ENCODE data around the gene CCDC28A.
A peak's percentile ranks its signal among the peaks of the same experiment; 100 is the strongest.
"Not testable (repeated sequence)": the region's sequence is repeated elsewhere in the genome, so short reads cannot be mapped to it uniquely, and the experiment has no call there.

CCDC28A gene

DNA sequence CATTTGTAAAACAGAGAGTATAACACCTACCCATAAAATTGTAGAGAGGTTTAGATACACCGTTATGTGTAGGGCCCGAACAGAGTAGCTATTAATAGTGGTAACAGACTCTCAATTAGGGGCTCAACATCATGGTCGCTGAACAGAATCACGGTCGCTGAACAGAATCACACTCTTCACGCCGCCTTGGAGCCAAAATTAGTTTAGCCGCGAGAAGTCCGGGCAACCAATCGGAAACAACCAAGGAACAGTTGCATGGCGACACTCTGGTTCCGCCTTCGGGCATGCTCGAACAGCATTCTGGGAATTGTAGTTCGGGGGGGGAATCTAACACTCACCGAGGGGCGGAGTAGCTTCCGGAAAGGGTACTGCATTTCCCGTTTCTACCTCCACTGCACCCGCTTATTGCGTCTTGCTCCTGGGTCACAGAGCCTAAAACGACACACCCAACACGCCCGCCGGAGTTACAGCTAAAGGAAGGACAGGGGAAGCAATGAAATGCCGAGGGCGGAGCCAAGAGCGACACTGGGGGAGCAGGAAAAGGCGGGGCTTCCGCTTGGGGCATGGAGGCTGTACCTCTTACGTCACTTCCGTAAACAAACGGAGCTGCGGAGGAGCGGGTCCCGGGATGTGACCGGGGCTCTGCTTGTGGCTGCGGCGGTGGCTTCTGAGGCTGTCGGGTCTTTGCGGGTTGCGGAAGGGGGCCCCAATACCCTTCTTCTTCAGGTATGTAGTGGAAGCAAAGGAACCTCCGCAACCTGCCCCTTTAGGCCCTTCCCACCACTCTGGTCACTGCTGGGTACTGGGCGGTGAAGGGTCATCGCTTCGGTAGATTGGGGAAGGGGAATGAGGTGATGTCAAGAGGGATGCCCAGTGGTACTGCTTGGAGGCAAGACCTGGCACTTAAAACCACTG lies at the start of gene CCDC28A:
Gene CCDC28A (plus strand): TSS at position 593 of the 915 bp plus-strand sequence. CDS start 2,352 bp downstream, outside the sequence.
- peak; percentile 92 for DNase-seq (ENCODE audit: low read depth)

DNA sequence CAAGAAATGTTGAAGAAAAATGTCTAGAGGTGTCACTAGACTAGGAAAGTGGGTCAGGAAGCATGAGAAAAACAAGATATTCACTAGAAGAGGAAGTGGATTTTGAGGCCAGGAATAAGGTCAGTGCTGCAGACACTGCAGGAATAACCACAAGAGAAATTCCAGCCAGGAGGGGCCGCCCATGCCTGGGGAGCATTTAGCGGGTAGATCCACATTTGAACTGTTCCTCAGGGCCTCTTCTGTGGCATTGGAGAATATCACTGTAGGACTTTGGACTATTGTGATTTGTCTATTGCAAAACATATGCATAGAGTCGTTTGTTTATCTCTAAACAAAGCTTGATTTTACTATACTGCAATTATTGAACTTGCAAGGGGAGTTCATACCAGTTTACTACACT lies 49.6 kb upstream of the CCDC28A start:
- DNase-seq (ENCODE audit: low read depth): peak; percentile 16

DNA sequence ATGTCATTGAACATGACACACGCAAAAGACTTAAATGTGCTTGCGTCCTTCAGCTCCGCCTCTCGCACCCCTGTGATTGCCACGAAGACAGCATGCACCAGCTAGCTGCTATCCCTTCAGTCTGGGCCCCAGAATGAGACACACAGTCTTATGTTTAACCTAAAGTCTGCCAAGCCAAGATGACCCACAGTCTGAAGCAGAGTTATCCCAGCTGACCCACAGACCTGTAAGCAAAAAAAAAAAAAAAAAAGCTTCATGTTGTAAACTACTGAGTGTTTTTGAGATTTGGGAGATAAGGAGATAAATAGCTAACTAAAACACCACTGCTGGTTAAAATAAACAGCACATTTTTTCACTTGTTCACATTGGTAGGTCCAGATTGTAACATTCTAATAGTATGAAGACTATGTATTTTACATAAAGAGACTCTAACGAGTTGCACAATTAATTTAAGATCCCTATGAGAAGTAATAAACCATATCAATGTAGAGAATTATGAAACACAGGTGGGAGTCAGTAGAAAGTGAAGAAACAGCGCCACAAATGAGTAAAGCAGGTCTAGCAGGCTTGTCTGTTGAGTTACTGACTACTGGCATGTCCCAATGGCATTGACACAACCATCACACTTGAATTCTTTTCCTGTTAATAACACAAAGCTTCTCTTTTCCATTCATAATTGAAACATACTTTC lies 47.4 kb upstream of the CCDC28A start:
- no peak for DNase-seq (ENCODE audit: low read depth)

GRCh38 chr6:138726757-138727097 lies 46.8 kb upstream of the CCDC28A start:
- no peak for DNase-seq (ENCODE audit: low read depth)

GRCh38 chr6:138727182-138727581 lies 46.4 kb upstream of the CCDC28A start:
- no peak for DNase-seq (ENCODE audit: low read depth)

DNA sequence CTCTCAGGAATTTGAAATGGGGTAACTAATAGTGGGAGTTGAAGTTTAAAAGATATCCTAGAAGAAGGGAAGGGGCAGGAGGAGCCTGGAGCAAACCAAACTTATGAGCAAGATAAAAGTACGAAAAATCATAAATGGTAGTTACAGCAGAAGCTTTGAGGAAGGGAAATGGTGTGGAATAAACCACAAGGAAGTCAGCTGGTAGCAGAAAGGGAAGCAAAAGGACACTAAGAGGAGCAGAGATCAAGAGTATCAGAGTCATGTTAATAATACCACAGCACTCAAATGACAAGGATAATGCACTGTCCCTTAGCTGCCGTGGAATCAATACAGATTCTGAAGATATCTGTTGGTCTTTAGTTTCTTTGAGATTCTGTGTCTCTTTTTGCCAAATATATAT lies 44.9 kb upstream of the CCDC28A start:
- DNase-seq (ENCODE audit: low read depth): no peak

GRCh38 chr6:138730037-138730436 lies 43.5 kb upstream of the CCDC28A start:
- not testable (repeated sequence) for DNase-seq (ENCODE audit: low read depth)

DNA sequence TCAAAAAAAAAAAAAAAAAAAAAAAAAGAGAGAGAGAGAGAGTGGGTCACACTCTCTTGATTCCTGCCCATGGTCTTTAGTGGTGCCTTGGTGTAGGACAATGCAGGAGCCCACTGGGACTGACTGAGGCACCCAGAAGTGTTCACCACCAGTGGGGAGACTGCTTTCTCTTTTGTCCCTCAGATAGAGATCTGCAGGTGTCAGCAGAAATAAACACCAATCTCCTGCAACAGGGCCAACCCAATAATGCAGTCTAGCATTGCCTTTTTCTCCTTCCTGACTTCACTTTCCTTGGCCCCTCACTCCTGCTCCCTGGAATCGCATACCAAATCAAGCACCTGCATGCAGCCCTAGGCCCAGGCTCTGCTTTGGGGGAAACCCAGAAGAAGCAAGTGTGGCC lies 39.0 kb upstream of the CCDC28A start:
- DNase-seq (ENCODE audit: low read depth): no peak

GRCh38 chr6:138736640-138737039 lies 36.9 kb upstream of the CCDC28A start:
- peak; percentile 11 for DNase-seq (ENCODE audit: low read depth)

DNA sequence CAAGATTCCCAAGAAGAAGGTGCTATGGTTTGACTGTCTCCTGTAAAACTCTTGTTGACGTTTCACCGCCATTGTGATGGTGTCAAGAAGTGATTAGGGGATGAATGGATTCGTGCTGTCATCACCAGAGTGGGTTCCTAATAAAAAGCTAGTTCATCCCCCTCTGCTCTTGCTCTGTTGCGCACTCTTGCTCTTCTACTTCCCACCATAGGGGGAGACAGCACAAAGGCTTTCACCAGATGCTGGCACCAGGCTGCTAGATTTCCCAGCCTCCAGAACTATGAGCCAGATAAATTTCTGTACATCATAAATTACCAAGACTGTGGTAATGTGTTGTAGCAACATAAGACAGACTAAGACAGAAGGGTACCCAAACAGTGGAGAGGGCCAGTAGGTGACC lies 21.6 kb upstream of the CCDC28A start:
- DNase-seq (ENCODE audit: low read depth): no peak

- no peak for DNase-seq (ENCODE audit: low read depth)
These were observed 16.4 kb upstream of the CCDC28A start for GRCh38 chr6:138757136-138757535.

GRCh38 chr6:138765896-138766655 lies 7.5 kb upstream of the CCDC28A start:
- DNase-seq (ENCODE audit: low read depth): peak; percentile 39

- DNase-seq (ENCODE audit: low read depth): no peak
These were observed 4.4 kb upstream of the CCDC28A start for GRCh38 chr6:138769102-138769676.

GRCh38 chr6:138772596-138773176 lies 883 bp upstream of the CCDC28A start:
- DNase-seq (ENCODE audit: low read depth): no peak

DNA sequence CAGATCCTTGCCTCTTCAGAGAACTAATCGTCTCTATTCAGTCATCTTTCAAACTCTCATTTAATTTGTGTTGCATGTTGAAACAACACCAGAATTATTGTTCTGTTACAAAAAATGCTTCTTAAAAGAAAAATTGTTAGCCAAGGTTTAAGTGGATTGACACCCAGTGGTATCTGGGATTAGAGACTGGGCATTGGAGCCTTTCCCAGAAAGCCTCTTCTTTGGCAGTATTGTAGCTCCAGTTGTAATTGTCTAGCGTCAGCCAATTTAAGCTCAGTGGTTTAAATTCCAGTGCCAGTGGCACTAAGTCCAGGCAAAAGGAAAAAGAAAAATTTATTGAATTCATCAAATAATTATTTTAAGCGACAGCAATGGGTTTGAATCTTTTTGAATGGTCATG lies 801 bp downstream of the CCDC28A start:
- peak; percentile 15 for DNase-seq (ENCODE audit: low read depth)

DNA sequence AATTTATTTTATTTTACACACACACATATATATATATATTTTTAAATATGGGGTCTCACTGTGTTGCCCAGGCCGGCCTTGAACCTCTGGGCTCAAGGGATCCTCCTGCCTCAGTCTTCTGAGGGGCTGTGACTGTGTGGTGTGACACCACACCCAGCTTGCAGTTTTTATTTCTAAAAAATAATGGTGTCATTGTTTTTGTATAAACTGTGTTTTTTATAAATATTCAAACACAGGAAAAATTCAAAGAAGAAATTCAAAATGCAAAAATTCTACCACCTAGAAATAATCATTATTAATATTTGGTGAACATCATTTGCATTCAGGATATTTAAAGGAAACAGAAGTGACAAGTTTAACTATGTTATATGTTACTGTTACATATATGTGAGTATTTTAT lies 3.1 kb downstream of the CCDC28A start:
- DNase-seq (ENCODE audit: low read depth): no peak

DNA sequence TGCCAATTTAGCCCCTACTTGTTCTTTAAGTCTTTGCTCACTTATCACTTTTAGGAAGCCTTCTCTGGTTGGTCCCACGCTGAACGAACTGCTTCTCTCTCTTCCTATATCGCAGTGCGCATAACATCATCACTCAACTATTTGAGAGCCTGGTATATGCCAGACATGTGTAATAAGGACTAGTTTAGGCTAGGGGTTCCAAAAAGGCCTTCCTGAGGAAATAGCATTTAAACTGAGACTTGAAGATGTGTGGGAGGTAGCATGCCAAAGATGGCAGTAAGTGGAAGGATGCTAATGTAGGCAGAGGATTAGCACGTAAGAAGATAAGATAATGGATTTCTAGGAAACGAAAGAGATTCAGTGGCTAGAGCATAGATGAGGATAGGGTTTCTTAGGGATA lies 4.8 kb downstream of the CCDC28A start:
- DNase-seq (ENCODE audit: low read depth): no peak

GRCh38 chr6:138782243-138782642 lies 8.7 kb downstream of the CCDC28A start:
- no peak for DNase-seq (ENCODE audit: low read depth)

- DNase-seq (ENCODE audit: low read depth): no peak
These were observed 11.5 kb downstream of the CCDC28A start for GRCh38 chr6:138785079-138785478.

- no peak for DNase-seq (ENCODE audit: low read depth)
These were observed 12.4 kb downstream of the CCDC28A start for GRCh38 chr6:138785980-138786379.

GRCh38 chr6:138787138-138787537 lies 13.6 kb downstream of the CCDC28A start:
- no peak for DNase-seq (ENCODE audit: low read depth)

Measured in fibroblast of gingiva (primary cell).